GM21786 (cell line): ENCODE data around the gene FOXN3.

Experiments used
- ATAC-seq: cut with Tn5 transposase; IDR thresholded peaks from one replicate; pipeline ENCODE4 v1.9.1; 2021; ENCODE audit not compliant: unreplicated experiment

FOXN3 gene

GRCh38 chr14:89365061-89365801 lies 51.8 kb downstream of the FOXN3 start:
- peak; percentile 93 for ATAC-seq

- ATAC-seq: no peak
These were observed 52.7 kb downstream of the FOXN3 start for GRCh38 chr14:89364316-89364715.

GRCh38 chr14:89360277-89360676 lies 56.8 kb downstream of the FOXN3 start:
- ATAC-seq: no peak

GRCh38 chr14:89359477-89360222 lies 57.4 kb downstream of the FOXN3 start:
- no peak for ATAC-seq

GRCh38 chr14:89357655-89358297 lies 59.3 kb downstream of the FOXN3 start:
- no peak for ATAC-seq

- ATAC-seq: no peak
These were observed 60.1 kb downstream of the FOXN3 start for GRCh38 chr14:89356927-89357326.

- ATAC-seq: no peak
These were observed 60.5 kb downstream of the FOXN3 start for GRCh38 chr14:89356496-89356895.

GRCh38 chr14:89353766-89354113 lies 63.3 kb downstream of the FOXN3 start:
- ATAC-seq: no peak

- ATAC-seq: no peak
These were observed 63.9 kb downstream of the FOXN3 start for GRCh38 chr14:89352976-89353765.

GRCh38 chr14:89351516-89352404 lies 65.3 kb downstream of the FOXN3 start:
- ATAC-seq: peak; percentile 87

GRCh38 chr14:89351221-89351515 lies 65.9 kb downstream of the FOXN3 start:
- ATAC-seq: no peak

- ATAC-seq: no peak
These were observed 66.9 kb downstream of the FOXN3 start for GRCh38 chr14:89350152-89350551.

- no peak for ATAC-seq
These were observed 67.6 kb downstream of the FOXN3 start for GRCh38 chr14:89349171-89350008.

GRCh38 chr14:89348722-89349121 lies 68.3 kb downstream of the FOXN3 start:
- no peak for ATAC-seq

- ATAC-seq: no peak
These were observed 69.1 kb downstream of the FOXN3 start for GRCh38 chr14:89347885-89348284.

- no peak for ATAC-seq
These were observed 72.1 kb downstream of the FOXN3 start for GRCh38 chr14:89344920-89345254.

- ATAC-seq: no peak
These were observed 73.7 kb downstream of the FOXN3 start for GRCh38 chr14:89343356-89343755.

GRCh38 chr14:89342049-89342448 lies 75.0 kb downstream of the FOXN3 start:
- ATAC-seq: no peak
